Activated B cell treated with CpG ODN at 0.5 μM for 24 hours (primary cell): Measurements from ENCODE around the gene PHRF1. TPM values are rescaled to one million over a fixed set of nuclear protein-coding genes. Genes with fewer than 3 reads are reported as not detected.
"Not testable (repeated sequence)": the region's sequence is repeated elsewhere in the genome, so short reads cannot be mapped to it uniquely, and the experiment has no call there.

Experiments used
- ATAC-seq: fragments of 200-7000 bp; cut with Tn5 transposase; one replicate; pipeline ENCODE4 v1.10.0; 2021; ENCODE audit warnings: low read depth, mild to moderate bottlenecking, moderate library complexity
- CTCF ChIA-PET: fragments of 350-600 bp; sonication (Branson Sonifier 250); formaldehyde crosslinking; loops from one replicate; lab custom pipeline; 2021; ENCODE audit warnings: antibody characterized with exemption; lab: Charles Lee
- POLR2A ChIA-PET: fragments of 350-600 bp; sonication (Branson Sonifier 250); formaldehyde crosslinking; loops from one replicate; lab custom pipeline; 2021; ENCODE audit warnings: antibody characterized with exemption; lab: Charles Lee
- DNase-seq: peaks from one replicate; pipeline ENCODE4 v3.0.0; 2022
- H3K27ac Mint-ChIP-seq: one replicate; pipeline ENCODE4 v1.8.0; 2020; ENCODE audit warnings: mixed read lengths
- H3K27me3 Mint-ChIP-seq: one replicate; pipeline ENCODE4 v1.8.0; 2021; ENCODE audit warnings: mixed read lengths
- H3K36me3 Mint-ChIP-seq: one replicate; pipeline ENCODE4 v1.8.0; 2021; ENCODE audit warnings: low read depth, mixed read lengths
- H3K4me1 Mint-ChIP-seq: one replicate; pipeline ENCODE4 v1.8.0; 2021; ENCODE audit warnings: mixed read lengths
- H3K4me3 Mint-ChIP-seq: one replicate; pipeline ENCODE4 v1.8.0; 2020; ENCODE audit warnings: mild to moderate bottlenecking, mixed read lengths
- H3K9me3 Mint-ChIP-seq: one replicate; pipeline ENCODE4 v1.8.0; 2020; ENCODE audit warnings: mixed read lengths
- intact Hi-C: fragments of 100-400 bp; cut with micrococcal nuclease; formaldehyde crosslinking; loops from one replicate; pipeline ENCODE4 v1.15.1; 2024
- total RNA-seq: library from RNA; stranded (reverse); gene quantifications from 2 replicates; pipeline ENCODE4 v1.2.3, GENCODE V29; 2022
- TF ChIP-seq, protein P1 (sequence below): fragments of 200-600 bp; IDR thresholded peaks from one replicate; pipeline ENCODE4 v1.8.0; 2022; ENCODE audit warnings: antibody characterized with exemption, mild to moderate bottlenecking

Gene PHRF1
- total RNA-seq, 1 donor from 2014 or later, result 49.6 TPM

DNA sequence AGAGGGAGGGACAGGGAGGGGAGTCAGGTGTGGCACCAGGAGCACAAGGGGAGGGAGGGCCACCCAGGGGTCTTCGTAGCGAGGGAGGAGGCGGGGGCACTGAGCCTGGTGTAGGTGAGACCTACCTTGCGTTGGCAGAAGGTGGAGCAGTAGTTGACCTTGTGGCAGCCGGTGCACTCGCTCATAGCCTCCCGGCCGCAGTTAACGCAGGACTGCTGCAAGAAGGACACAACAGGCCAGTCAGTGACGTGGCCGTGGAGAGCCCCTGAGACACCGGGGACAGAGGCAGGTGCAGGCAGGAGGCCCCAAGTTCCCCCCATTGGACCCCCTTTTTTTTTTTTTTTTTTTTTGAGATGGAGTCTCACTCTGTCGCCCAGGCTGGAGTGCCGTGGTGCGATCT, 77.6 kb downstream of the PHRF1 start:
- DNase-seq (no peak), ATAC-seq (no peak)
- no peaks in the 10 kb centered on the region for H3K9me3 Mint-ChIP-seq
- TF ChIP-seq, protein P1, sequence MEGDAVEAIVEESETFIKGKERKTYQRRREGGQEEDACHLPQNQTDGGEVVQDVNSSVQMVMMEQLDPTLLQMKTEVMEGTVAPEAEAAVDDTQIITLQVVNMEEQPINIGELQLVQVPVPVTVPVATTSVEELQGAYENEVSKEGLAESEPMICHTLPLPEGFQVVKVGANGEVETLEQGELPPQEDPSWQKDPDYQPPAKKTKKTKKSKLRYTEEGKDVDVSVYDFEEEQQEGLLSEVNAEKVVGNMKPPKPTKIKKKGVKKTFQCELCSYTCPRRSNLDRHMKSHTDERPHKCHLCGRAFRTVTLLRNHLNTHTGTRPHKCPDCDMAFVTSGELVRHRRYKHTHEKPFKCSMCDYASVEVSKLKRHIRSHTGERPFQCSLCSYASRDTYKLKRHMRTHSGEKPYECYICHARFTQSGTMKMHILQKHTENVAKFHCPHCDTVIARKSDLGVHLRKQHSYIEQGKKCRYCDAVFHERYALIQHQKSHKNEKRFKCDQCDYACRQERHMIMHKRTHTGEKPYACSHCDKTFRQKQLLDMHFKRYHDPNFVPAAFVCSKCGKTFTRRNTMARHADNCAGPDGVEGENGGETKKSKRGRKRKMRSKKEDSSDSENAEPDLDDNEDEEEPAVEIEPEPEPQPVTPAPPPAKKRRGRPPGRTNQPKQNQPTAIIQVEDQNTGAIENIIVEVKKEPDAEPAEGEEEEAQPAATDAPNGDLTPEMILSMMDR, result no peak
- H3K27me3 Mint-ChIP-seq, result no peaks in the 10 kb centered on the region
- no peak overlapping the region for H3K4me3 Mint-ChIP-seq
- ChIA-PET POLR2A (no interaction called here), CTCF (no interaction called here)
- peaks cover 36% of the 10 kb centered on the region for H3K36me3 Mint-ChIP-seq
- intact Hi-C loops, result no loop called here
- no peak overlapping the region for H3K27ac Mint-ChIP-seq
- H3K4me1 Mint-ChIP-seq, result no peaks in the 10 kb centered on the region

DNA sequence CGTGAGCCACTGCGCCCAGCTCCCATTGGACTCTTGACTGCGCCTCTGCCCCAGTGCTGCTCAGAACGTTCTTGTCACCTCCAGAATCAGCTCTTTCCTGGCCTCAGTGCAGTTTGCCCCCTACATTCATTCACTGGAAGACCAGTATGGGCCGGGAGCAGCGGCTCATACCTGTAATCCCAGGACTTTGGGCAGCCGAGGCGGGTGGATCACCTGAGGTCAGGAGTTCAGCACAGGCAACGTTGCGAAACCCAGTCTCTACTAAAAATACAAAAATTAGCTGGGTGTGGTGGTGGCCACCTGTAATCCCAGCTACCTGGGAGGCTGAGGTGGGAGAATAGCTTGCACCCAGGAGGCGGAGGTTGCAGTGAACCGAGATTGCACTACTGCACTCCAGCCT, 78.2 kb downstream of the PHRF1 start:
- ATAC-seq, CTCF ChIA-PET, H3K27ac Mint-ChIP-seq, DNase-seq, H3K9me3 Mint-ChIP-seq, POLR2A ChIA-PET, H3K4me3 Mint-ChIP-seq, H3K4me1 Mint-ChIP-seq, intact Hi-C loops, H3K27me3 Mint-ChIP-seq: not testable (repeated sequence)
- peaks cover 37% of the 10 kb centered on the region for H3K36me3 Mint-ChIP-seq

DNA sequence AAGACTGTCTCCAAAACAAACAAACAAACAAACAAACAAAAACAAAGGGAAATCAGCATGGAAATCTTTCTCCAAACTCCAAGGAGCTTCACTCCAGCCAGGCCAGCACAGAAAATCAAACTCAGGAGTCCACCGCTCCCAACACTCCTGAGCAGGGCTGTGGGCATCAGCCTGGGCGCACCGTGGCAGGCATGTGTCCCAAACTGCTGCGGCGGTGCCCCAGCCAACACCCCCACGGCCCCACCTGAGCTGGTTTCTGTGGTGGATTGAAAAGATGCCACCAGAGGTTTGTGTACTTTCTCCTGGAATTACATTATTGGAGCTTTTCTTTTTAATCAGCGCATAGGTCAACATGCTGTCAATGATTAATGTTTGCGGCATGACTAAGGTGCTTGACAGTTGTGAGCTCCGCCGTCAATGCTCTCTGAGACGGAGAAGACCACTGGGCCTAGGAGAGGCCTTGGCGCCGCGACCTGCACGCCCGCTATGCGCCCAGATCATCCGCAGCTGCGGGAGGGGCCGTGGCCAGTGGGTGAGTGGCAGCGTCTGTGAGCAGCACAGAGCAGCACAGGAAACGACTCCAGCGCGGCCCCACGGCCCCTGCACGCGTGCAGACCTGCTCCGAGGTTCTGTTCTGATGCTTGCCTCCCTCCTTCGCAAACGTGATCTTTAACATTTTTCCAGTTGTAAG, 78.9 kb downstream of the PHRF1 start:
- no peak overlapping the region for H3K4me3 Mint-ChIP-seq
- DNase-seq (no peak), ATAC-seq (no peak)
- POLR2A ChIA-PET, result no interaction called here
- H3K9me3 Mint-ChIP-seq, result no peaks in the 10 kb centered on the region
- no peak overlapping the region for H3K27ac Mint-ChIP-seq
- peaks cover 40% of the 10 kb centered on the region for H3K36me3 Mint-ChIP-seq
- peaks cover 4% of the 10 kb centered on the region for H3K4me1 Mint-ChIP-seq
- H3K27me3 Mint-ChIP-seq, result no peaks in the 10 kb centered on the region
- intact Hi-C loops, result no loop called here
- CTCF ChIA-PET, result interaction anchor here (0.9 kb wide), 1 partner anchor 73 kb away, joined by 3 read pairs; no protein-coding TSS in a partner anchor
- TF ChIP-seq, protein P1, result no peak

DNA sequence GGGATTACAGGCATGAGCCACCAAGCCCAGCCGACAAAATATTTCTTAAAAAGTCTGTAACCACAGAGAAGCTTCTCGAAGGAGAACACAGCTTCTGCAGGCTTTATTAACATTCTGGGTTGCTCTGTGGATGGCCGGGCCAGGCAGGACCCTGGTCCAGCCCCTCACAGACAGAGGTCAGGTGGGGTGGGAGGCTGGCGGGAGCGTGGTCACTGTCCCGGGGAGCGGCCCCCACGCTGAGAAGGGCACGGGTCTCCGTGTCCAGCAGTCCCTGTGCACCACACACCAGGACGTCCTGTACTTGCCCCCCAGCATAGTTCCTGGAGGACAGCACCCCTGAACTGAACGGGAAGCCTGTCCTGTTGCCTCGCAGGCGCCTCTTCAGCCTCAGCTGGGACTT, 80.2 kb downstream of the PHRF1 start:
- Mint-ChIP-seq H3K9me3 (no peaks in the 10 kb centered on the region), H3K27me3 (no peaks in the 10 kb centered on the region), H3K4me1 (peaks cover 4% of the 10 kb centered on the region), H3K4me3 (no peak overlapping the region), H3K36me3 (peaks cover 36% of the 10 kb centered on the region), H3K27ac (no peak overlapping the region)
- ChIA-PET POLR2A (no interaction called here), CTCF (no interaction called here)
- TF ChIP-seq, protein P1, result no peak
- DNase-seq, result no peak
- intact Hi-C loops, result no loop called here
- ATAC-seq, result no peak

DNA sequence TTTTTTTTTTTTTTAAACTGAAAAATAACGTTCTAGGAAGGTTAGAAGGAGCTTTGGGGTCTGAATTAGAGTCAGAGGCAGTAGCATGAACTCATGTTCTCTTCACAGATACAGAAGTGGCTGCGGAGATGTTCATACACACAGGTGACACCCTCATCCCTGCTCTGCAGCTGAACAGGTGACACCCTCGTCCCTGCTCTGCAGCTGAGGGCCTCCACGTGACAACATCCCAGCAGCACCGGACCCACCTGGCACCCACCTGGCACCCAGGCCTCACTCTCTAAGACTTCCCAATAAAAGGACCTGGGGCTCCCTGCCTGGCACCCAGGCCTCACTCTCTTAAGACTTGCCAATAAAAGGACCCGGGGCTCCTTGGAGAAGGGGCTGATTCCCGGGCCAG, 80.6 kb downstream of the PHRF1 start:
- ChIA-PET CTCF (no interaction called here), POLR2A (interaction anchor here (1.0 kb wide), 1 partner anchor 62 kb away, joined by 3 read pairs; no protein-coding TSS in a partner anchor)
- Mint-ChIP-seq H3K4me1 (peaks cover 4% of the 10 kb centered on the region), H3K36me3 (peaks cover 37% of the 10 kb centered on the region), H3K27ac (no peak overlapping the region), H3K9me3 (no peaks in the 10 kb centered on the region), H3K27me3 (no peaks in the 10 kb centered on the region), H3K4me3 (no peak overlapping the region)
- ATAC-seq, result no peak
- intact Hi-C loops, result no loop called here
- DNase-seq, result no peak
- TF ChIP-seq, protein P1, result no peak
